ENCODE results near the gene PLEKHF1.

DNA sequence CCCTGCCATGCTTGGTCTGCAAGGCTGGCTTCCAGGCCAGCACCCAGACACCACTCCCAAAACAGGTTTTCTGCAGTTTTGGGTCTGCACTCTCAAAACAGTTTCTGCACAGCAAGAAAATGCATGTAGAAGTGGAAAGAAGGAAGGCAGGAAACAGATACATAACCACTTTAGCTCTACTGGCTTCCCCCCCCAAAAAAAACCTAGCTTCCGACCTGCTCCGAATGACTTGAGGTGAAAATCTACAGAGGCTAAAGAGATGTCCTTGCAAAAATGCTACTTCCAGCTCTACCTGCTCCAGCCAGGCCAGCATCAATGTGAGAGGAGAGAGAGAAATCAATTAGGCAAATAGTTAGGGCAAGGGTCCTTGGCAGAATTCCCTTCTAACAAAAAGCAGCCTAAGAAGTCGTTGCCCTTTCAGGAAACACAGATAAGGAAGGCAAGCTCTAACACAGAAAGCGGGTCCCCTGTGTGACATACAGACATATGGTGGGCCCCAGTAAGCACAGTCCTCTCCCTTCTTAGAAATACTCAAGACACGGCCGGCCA is 46.4 kb downstream of the PLEKHF1 start:
- no peak for TF ChIP-seq EZH2 (optimal IDR thresholded peaks at IDR 0.05; ENCODE audit: low read depth, low read length)
- TF ChIP-seq, protein P1, sequence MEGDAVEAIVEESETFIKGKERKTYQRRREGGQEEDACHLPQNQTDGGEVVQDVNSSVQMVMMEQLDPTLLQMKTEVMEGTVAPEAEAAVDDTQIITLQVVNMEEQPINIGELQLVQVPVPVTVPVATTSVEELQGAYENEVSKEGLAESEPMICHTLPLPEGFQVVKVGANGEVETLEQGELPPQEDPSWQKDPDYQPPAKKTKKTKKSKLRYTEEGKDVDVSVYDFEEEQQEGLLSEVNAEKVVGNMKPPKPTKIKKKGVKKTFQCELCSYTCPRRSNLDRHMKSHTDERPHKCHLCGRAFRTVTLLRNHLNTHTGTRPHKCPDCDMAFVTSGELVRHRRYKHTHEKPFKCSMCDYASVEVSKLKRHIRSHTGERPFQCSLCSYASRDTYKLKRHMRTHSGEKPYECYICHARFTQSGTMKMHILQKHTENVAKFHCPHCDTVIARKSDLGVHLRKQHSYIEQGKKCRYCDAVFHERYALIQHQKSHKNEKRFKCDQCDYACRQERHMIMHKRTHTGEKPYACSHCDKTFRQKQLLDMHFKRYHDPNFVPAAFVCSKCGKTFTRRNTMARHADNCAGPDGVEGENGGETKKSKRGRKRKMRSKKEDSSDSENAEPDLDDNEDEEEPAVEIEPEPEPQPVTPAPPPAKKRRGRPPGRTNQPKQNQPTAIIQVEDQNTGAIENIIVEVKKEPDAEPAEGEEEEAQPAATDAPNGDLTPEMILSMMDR (IDR thresholded peaks at IDR 0.05; ENCODE audit: low read length), result no peak
- no peak for TF ChIP-seq EZH2phosphoT487 (IDR thresholded peaks at IDR 0.05; ENCODE audit: low read length)
